Measurements from ENCODE around the gene GRIN2A. TPM values are rescaled to one million over a fixed set of nuclear protein-coding genes. Genes with fewer than 3 reads are reported as not detected.

The GRIN2A gene
- total and polyA plus RNA-seq, 2 donors (not counting 3 experiments of a cell fraction or from before 2014, with no cell fraction given), result not detected

DNA sequence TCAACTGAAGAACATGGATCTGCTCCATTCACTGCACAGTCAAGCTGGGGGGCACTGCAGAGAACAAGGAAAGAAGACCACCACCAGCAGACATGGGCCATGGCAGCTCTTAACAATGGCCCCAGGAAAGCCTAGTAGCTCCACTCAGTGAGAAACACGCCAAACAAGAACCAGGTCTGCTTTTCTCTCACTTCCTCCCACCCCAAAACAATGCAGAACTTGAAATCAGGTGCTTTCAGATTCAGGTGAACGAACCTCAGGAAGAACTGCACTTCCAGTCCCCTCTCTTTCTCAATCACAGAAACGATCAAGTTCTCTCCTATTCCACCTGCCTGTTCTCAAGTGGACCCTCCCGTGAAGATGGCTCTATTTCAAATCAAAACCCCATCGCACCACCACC lies 155.6 kb downstream of the GRIN2A start:
- CTCF ChIA-PET, result no interaction called here
- POLR2A ChIA-PET, result no interaction called here
- BruUV-seq (replicated peaks), result no TSS peak

More for the DNA sequence above, 155.6 kb downstream of the GRIN2A start:
- Histone ChIP-seq H3K79me2 (ENCODE audit: control insufficient read depth, insufficient read depth, low read length) (no peaks in the 10 kb centered on the region), H3K4me1 (ENCODE audit: control insufficient read depth, extremely low read depth, insufficient read depth, low read length) (no peaks in the 10 kb centered on the region), H4K20me1 (replicated peaks; ENCODE audit: control insufficient read depth, extremely low read depth, insufficient read depth, low read length) (no peaks in the 10 kb centered on the region), H3K36me3 (ENCODE audit: control insufficient read depth in 2 of 2, extremely low read depth in 1 of 2, insufficient read depth in 2 of 2, low read length in 2 of 2) (no peaks in the 10 kb centered on the region), H3K4me2 (ENCODE audit: insufficient read depth, low read length) (no peak overlapping the region), H3K9me1 (replicated peaks; ENCODE audit: control insufficient read depth, extremely low read depth, insufficient read depth, low read length) (no peaks in the 10 kb centered on the region), H3K9me3 (replicated peaks; ENCODE audit: control insufficient read depth, insufficient read depth, low read length) (no peaks in the 10 kb centered on the region), H3K4me3 (replicated peaks in 1 of 3; ENCODE audit: insufficient read depth in 1 of 3, low read depth in 1 of 3, low read length in 3 of 3) (no peak overlapping the region), H2AFZ (ENCODE audit: low read depth, low read length) (no peak overlapping the region), H3K9ac (replicated peaks; ENCODE audit: extremely low read depth, insufficient read depth, low read length) (no peak overlapping the region), H3K27ac (ENCODE audit: insufficient read depth, low read depth, low read length) (no peak overlapping the region), H3K27me3 (ENCODE audit: control insufficient read depth in 2 of 2, insufficient read depth in 2 of 2, low read length in 2 of 2) (no peaks in the 10 kb centered on the region)
- dilution Hi-C loops (cut with MboI; ENCODE audit: extremely low pct_ligation_motif_present, low sequenced_read_pairs), result no loop called here
- FAIRE-seq (no peak), DNase-seq (ENCODE audit: low read depth, low spot score) (no peak)
- TF ChIP-seq POLR2AphosphoS5 (IDR thresholded peaks at IDR 0.05; ENCODE audit: insufficient read depth, low read depth, low read length), result no peak
- TF ChIP-seq POLR2A (IDR thresholded peaks at IDR 0.05; ENCODE audit: low read depth, low read length), result no peak
- no peak for TF ChIP-seq FOS (IDR thresholded peaks at IDR 0.05; ENCODE audit: borderline replicate concordance, insufficient read depth, low read length)
- TF ChIP-seq MYC (IDR thresholded peaks at IDR 0.05; ENCODE audit: low read depth, low read length), result no peak
- TF ChIP-seq GATA2 (IDR thresholded peaks at IDR 0.05; ENCODE audit: insufficient read depth, insufficient read length, low read depth, low read length), result no peak
- TF ChIP-seq, protein P1, sequence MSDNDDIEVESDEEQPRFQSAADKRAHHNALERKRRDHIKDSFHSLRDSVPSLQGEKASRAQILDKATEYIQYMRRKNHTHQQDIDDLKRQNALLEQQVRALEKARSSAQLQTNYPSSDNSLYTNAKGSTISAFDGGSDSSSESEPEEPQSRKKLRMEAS (IDR thresholded peaks at IDR 0.05; ENCODE audit: insufficient read depth, insufficient read length), result no peak
- TF ChIP-seq JUN (IDR thresholded peaks at IDR 0.05; ENCODE audit: borderline replicate concordance, insufficient read depth, insufficient read length, low read depth), result no peak
- TF ChIP-seq, protein P2, sequence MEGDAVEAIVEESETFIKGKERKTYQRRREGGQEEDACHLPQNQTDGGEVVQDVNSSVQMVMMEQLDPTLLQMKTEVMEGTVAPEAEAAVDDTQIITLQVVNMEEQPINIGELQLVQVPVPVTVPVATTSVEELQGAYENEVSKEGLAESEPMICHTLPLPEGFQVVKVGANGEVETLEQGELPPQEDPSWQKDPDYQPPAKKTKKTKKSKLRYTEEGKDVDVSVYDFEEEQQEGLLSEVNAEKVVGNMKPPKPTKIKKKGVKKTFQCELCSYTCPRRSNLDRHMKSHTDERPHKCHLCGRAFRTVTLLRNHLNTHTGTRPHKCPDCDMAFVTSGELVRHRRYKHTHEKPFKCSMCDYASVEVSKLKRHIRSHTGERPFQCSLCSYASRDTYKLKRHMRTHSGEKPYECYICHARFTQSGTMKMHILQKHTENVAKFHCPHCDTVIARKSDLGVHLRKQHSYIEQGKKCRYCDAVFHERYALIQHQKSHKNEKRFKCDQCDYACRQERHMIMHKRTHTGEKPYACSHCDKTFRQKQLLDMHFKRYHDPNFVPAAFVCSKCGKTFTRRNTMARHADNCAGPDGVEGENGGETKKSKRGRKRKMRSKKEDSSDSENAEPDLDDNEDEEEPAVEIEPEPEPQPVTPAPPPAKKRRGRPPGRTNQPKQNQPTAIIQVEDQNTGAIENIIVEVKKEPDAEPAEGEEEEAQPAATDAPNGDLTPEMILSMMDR (IDR thresholded peaks at IDR 0.05; ENCODE audit: extremely low read depth in 1 of 2, insufficient read depth in 1 of 2, low read depth in 1 of 2, low read length in 2 of 2), result no peak
- no peak for TF ChIP-seq EZH2 (IDR thresholded peaks at IDR 0.05; ENCODE audit: borderline replicate concordance, low read depth, low read length, severe bottlenecking)
- intact Hi-C loops (cut with micrococcal nuclease), result no loop called here
